BJ (cell line): ENCODE data around the gene MRM2. TPM values are rescaled to one million over a fixed set of nuclear protein-coding genes. Genes with fewer than 3 reads are reported as not detected.

Experiments
- CTCF ChIA-PET: fragments of 350-600 bp; formaldehyde crosslinking; extraction: SDS; loops from one replicate; lab custom pipeline; 2021; ENCODE audit warnings: antibody characterized with exemption, inconsistent platforms; lab: Yijun Ruan, JAX
- POLR2A ChIA-PET: fragments of 300-600 bp; sonication (Branson Sonifier 250); formaldehyde crosslinking; extraction: SDS; loops from one replicate; lab custom pipeline; 2021; ENCODE audit warnings: antibody characterized with exemption; lab: Charles Lee
- DNase-seq: peaks from one replicate; pipeline ENCODE4 v3.0.0-alpha.2; 2011; ENCODE audit warnings: low read depth
- H3K27me3 ChIP-seq: 2 replicates; pipeline ENCODE4 v1.6.0; 2011; ENCODE audit warnings: low read length; ENCODE audit not compliant: control insufficient read depth, insufficient read depth
- H3K36me3 ChIP-seq: 2 replicates; pipeline ENCODE4 v1.5.1; 2011; ENCODE audit warnings: low read length; ENCODE audit not compliant: control insufficient read depth, insufficient read depth
- H3K4me3 ChIP-seq: 2 replicates; pipeline ENCODE4 v1.5.1; 2011; ENCODE audit warnings: low read depth, mild to moderate bottlenecking, control low read depth, low read length
- polyA minus RNA-seq: library from RNA; depleted of rRNA, polyadenylated mRNA; stranded (reverse); fragments of >200 nt; gene quantifications from 2 replicates; pipeline ENCODE4 v1.2.3, GENCODE V29; 2011; rRNA and poly(A)+ RNA removed
- polyA plus RNA-seq: library from polyadenylated mRNA; depleted of rRNA; stranded (reverse); fragments of >200 nt; gene quantifications from 2 replicates; pipeline ENCODE4 v1.2.3, GENCODE V29; 2011; rRNA removed
- TF ChIP-seq, protein P1 (sequence below): IDR thresholded peaks from 2 replicates; pipeline ENCODE4 v1.5.1; 2011; ENCODE audit warnings: low read depth, mild to moderate bottlenecking, control low read depth, inconsistent platforms, low read length, moderate library complexity; ENCODE audit not compliant: insufficient read depth

MRM2 gene
- 16.3 and 27.3 TPM in 2 replicates for polyA plus RNA-seq
- polyA minus RNA-seq, result 9.3 and 10.0 TPM in 2 replicates

GRCh38 chr7:2241580-2242540, at the start of gene MRM2, which contains the start of gene NUDT1:
Gene MRM2 (minus strand): TSS chr7:2242205. CDS start chr7:2242169, 36 bp downstream.
Gene NUDT1 (plus strand): TSS chr7:2242226. CDS start chr7:2244575, 2,349 bp downstream.
- POLR2A ChIA-PET, result no interaction called here
- CTCF ChIA-PET, result interaction anchor here (0.8 to 1.2 kb wide), 2 partner anchors 76 to 106 kb away, joined by 4 to 5 read pairs; no protein-coding TSS in a partner anchor
- H3K36me3 ChIP-seq, result peaks cover 12% of the 10 kb centered on the region
- no peaks in the 10 kb centered on the region for H3K27me3 ChIP-seq
- peak within 1 kb of the TSS; percentile 87 for H3K4me3 ChIP-seq
- DNase-seq, result no peak
- TF ChIP-seq, protein P1, sequence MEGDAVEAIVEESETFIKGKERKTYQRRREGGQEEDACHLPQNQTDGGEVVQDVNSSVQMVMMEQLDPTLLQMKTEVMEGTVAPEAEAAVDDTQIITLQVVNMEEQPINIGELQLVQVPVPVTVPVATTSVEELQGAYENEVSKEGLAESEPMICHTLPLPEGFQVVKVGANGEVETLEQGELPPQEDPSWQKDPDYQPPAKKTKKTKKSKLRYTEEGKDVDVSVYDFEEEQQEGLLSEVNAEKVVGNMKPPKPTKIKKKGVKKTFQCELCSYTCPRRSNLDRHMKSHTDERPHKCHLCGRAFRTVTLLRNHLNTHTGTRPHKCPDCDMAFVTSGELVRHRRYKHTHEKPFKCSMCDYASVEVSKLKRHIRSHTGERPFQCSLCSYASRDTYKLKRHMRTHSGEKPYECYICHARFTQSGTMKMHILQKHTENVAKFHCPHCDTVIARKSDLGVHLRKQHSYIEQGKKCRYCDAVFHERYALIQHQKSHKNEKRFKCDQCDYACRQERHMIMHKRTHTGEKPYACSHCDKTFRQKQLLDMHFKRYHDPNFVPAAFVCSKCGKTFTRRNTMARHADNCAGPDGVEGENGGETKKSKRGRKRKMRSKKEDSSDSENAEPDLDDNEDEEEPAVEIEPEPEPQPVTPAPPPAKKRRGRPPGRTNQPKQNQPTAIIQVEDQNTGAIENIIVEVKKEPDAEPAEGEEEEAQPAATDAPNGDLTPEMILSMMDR, result no peak

- ChIA-PET POLR2A (no interaction called here), CTCF (no interaction called here)
- Histone ChIP-seq H3K27me3 (no peaks in the 10 kb centered on the region), H3K36me3 (no peaks in the 10 kb centered on the region), H3K4me3 (no peak overlapping the region)
- no peak for DNase-seq
- TF ChIP-seq, protein P1, result no peak
Measured at GRCh38 chr7:2290877-2291276, 48.9 kb upstream of the MRM2 start.

GRCh38 chr7:2289621-2290020, 47.6 kb upstream of the MRM2 start:
- CTCF ChIA-PET, result interaction anchor here (1.0 kb wide), 1 partner anchor 10 kb away, joined by 3 read pairs; no protein-coding TSS in a partner anchor
- no peak for DNase-seq
- Histone ChIP-seq H3K36me3 (no peaks in the 10 kb centered on the region), H3K4me3 (no peak overlapping the region), H3K27me3 (no peaks in the 10 kb centered on the region)
- TF ChIP-seq, protein P1, result no peak
- POLR2A ChIA-PET, result no interaction called here

DNA sequence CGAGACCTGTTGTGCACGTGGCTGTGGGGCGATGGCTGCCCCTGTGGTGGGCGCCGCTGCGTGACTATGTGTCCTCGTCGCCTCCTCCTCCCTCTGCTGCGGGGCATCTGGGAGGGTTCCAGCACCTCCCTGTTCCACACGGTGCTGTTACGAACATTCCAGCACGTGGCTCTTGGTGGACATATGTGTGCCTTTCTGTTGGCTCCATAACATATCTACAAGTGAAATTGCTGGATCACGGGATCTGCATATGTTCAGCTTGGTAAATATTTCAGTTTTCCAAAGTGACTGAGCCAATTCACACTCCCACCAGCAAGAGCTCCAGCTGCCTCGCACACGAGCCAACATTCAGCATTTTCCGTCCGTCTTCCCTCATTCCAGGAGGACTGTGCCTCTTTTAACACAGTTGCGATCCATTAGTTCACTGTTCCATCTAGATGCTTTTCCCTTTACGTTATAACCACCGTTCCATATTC, 47.1 kb upstream of the MRM2 start:
- POLR2A ChIA-PET, result interaction anchor here (1.1 kb wide), 1 partner anchor 10 kb away, joined by 3 read pairs; no protein-coding TSS in a partner anchor

More for the DNA sequence above, 47.1 kb upstream of the MRM2 start:
- CTCF ChIA-PET, result interaction anchor here (1.0 kb wide), 1 partner anchor 9 kb away, joined by 3 read pairs; no protein-coding TSS in a partner anchor
- no peaks in the 10 kb centered on the region for H3K27me3 ChIP-seq
- no peak overlapping the region for H3K4me3 ChIP-seq
- DNase-seq, result no peak
- H3K36me3 ChIP-seq, result no peaks in the 10 kb centered on the region
- TF ChIP-seq, protein P1, result no peak
